ENCODE results near the gene ERC1. TPM values are rescaled to one million over a fixed set of nuclear protein-coding genes. Genes with fewer than 3 reads are reported as not detected.

ERC1 gene
- polyA plus RNA-seq, 2 of the 4 experiments (the other 2 are of a cell fraction) = 14.2 to 20.9 TPM

- WGBS (ENCODE audit: missing lambda C conversion rate) = 62% methylated on average over 4 of the region's 4 CpGs
- DNase-seq (ENCODE audit: low read depth in 1 of 2, low spot score in 1 of 2) (no peak), FAIRE-seq (peak; percentile 73), ATAC-seq (no peak)
- TF ChIP-seq USF2 (IDR thresholded peaks at IDR 0.05) = no peak
- TF ChIP-seq PBX3 (IDR thresholded peaks at IDR 0.05) = no peak
- no peak for TF ChIP-seq RARB (CRISPR knock-in tag; IDR thresholded peaks at IDR 0.05)
- no peak for TF ChIP-seq BCL3 (IDR thresholded peaks at IDR 0.05)
- TF ChIP-seq RFX5 (IDR thresholded peaks at IDR 0.05) = no peak
- no peak for TF ChIP-seq RAD21 (conservative IDR thresholded peaks at IDR 0.05 in 1 of 2, IDR thresholded peaks at IDR 0.05 in 1 of 2)
- TF ChIP-seq MAZ (IDR thresholded peaks at IDR 0.05; ENCODE audit: borderline replicate concordance, low read depth, low read length) = no peak
- TF ChIP-seq E2F6 (IDR thresholded peaks at IDR 0.05; ENCODE audit: borderline replicate concordance, low read depth) = no peak
- TF ChIP-seq TFCP2L1 (CRISPR knock-in tag; IDR thresholded peaks at IDR 0.05) = no peak
- no peak for TF ChIP-seq ZNF302 (CRISPR knock-in tag; IDR thresholded peaks at IDR 0.05)
- no peak for TF ChIP-seq FOSB (CRISPR knock-in tag; IDR thresholded peaks at IDR 0.05)
- no peak for TF ChIP-seq JUN (IDR thresholded peaks at IDR 0.05)
- no peak for TF ChIP-seq EHMT2 (IDR thresholded peaks at IDR 0.05; ENCODE audit: low read depth)
- TF ChIP-seq HMGXB4 (CRISPR knock-in tag; IDR thresholded peaks at IDR 0.05; ENCODE audit: borderline replicate concordance) = no peak
- TF ChIP-seq ATOH8 (CRISPR knock-in tag; IDR thresholded peaks at IDR 0.05; ENCODE audit: low read depth) = no peak
- no peak for TF ChIP-seq RNF2 (IDR thresholded peaks at IDR 0.05; ENCODE audit: borderline replicate concordance, low read depth)
- no peak for TF ChIP-seq BHLHE40 (IDR thresholded peaks at IDR 0.05; ENCODE audit: low read depth, low read length)
- TF ChIP-seq ELK1 (IDR thresholded peaks at IDR 0.05; ENCODE audit: low read depth, low read length) = no peak
- no peak for TF ChIP-seq POLR2AphosphoS2 (conservative IDR thresholded peaks at IDR 0.05; ENCODE audit: low read length)
- TF ChIP-seq HOXB5 (CRISPR knock-in tag; IDR thresholded peaks at IDR 0.05) = no peak
- no peaks in the 10 kb centered on the region for H3K9me3 ChIP-seq
- no peak overlapping the region for H3K27ac ChIP-seq
- H3K4me2 ChIP-seq = no peak overlapping the region
- H3K4me1 ChIP-seq = peaks cover 11% of the 10 kb centered on the region; the same call in 1 of the 3 replicates
- ChIA-PET POLR2A (no interaction called here), CTCF (interaction anchor here (0.7 kb wide), 1 partner anchor 377 kb away, joined by 3 read pairs; no protein-coding TSS in a partner anchor)
- H3K4me3 ChIP-seq = no peak overlapping the region
These were observed 214.6 kb downstream of the ERC1 start for GRCh38 chr12:1205512-1206060.
